ENCODE results near the gene FKBP7.
A peak's percentile ranks its signal among the peaks of the same experiment; 100 is the strongest.
"Not testable (repeated sequence)": the region's sequence is repeated elsewhere in the genome, so short reads cannot be mapped to it uniquely, and the experiment has no call there.

FKBP7 gene

GRCh38 chr2:178482437-178482836 is 4.0 kb upstream of the FKBP7 start:
- Histone ChIP-seq H3K9me3 (ENCODE audit: control insufficient read depth, low read length) (no peaks in the 10 kb centered on the region), H3K4me3 (ENCODE audit: low read length) (no peak overlapping the region), H3K9ac (ENCODE audit: low read length) (no peak overlapping the region), H3K36me3 (ENCODE audit: control insufficient read depth, insufficient read depth, low read length) (no peaks in the 10 kb centered on the region), H3K27me3 (ENCODE audit: control insufficient read depth, insufficient read depth, low read length) (no peaks in the 10 kb centered on the region), H3K4me1 (ENCODE audit: control insufficient read depth, insufficient read depth, low read length) (peaks cover 48% of the 10 kb centered on the region)

GRCh38 chr2:178480227-178481181 is 2.1 kb upstream of the FKBP7 start, which contains the start of gene PLEKHA3:
Gene PLEKHA3, plus strand, starts transcription at chr2:178480457. Its CDS starts 413 bp downstream, at chr2:178480870.
- Histone ChIP-seq H3K27me3 (ENCODE audit: control insufficient read depth, insufficient read depth, low read length) (no peaks in the 10 kb centered on the region), H3K4me3 (ENCODE audit: low read length) (peak within 1 kb of the TSS; percentile 60), H3K9me3 (ENCODE audit: control insufficient read depth, low read length) (no peaks in the 10 kb centered on the region), H3K36me3 (ENCODE audit: control insufficient read depth, insufficient read depth, low read length) (no peaks in the 10 kb centered on the region), H3K4me1 (ENCODE audit: control insufficient read depth, insufficient read depth, low read length) (peaks cover 48% of the 10 kb centered on the region), H3K9ac (ENCODE audit: low read length) (peak within 1 kb of the TSS; percentile 84)

DNA sequence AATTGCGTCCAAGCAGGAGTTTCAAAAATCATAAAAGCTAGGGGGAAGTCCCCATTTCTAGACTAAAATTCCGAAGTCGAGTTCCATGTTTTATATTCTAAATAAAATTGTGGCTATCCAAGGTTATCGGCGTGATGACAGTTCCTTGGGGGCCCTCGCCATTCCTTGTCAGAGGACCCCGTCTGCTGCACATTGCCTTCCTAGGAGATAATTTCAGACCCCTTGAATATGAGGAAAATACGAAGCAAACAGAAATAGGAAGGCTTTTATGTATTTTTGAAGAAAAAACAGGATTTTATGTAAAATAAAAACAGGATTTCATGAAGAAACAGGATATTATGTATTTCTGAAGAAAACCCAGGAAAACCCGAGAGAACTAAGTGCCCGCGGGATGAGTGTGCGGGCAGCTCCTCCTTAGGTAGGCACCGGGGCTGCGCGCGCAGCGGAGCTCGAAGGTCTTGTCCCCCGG is 1.4 kb upstream of the FKBP7 start:
- Histone ChIP-seq H3K4me1 (ENCODE audit: control insufficient read depth, insufficient read depth, low read length) (peaks cover 43% of the 10 kb centered on the region), H3K9me3 (ENCODE audit: control insufficient read depth, low read length) (no peaks in the 10 kb centered on the region), H3K9ac (ENCODE audit: low read length) (peak overlapping the region; percentile 83), H3K36me3 (ENCODE audit: control insufficient read depth, insufficient read depth, low read length) (no peaks in the 10 kb centered on the region), H3K27me3 (ENCODE audit: control insufficient read depth, insufficient read depth, low read length) (no peaks in the 10 kb centered on the region), H3K4me3 (ENCODE audit: low read length) (peak overlapping the region; percentile 60)

DNA sequence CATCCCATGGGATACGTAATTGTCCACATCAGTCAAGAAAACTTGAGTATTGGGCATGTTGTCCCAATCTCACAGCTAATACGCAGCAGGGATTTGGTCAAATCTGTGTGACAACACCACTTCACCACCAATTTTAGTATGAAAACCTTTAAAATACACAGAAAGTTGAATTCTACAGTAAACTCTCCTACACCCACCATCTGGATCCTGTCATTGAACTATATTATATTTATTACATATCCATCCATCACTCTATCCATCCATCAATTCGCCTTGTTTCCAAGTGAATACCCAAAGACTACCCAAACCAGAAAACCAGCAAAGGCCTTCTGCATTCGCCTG is 846 bp upstream of the FKBP7 start:
- no peaks in the 10 kb centered on the region for H3K9me3 ChIP-seq (ENCODE audit: control insufficient read depth, low read length)
- H3K9ac ChIP-seq (ENCODE audit: low read length) = peak overlapping the region; percentile 84
- peak overlapping the region; percentile 90 for H3K4me3 ChIP-seq (ENCODE audit: low read length)
- no peaks in the 10 kb centered on the region for H3K36me3 ChIP-seq (ENCODE audit: control insufficient read depth, insufficient read depth, low read length)
- peaks cover 37% of the 10 kb centered on the region for H3K4me1 ChIP-seq (ENCODE audit: control insufficient read depth, insufficient read depth, low read length)
- no peaks in the 10 kb centered on the region for H3K27me3 ChIP-seq (ENCODE audit: control insufficient read depth, insufficient read depth, low read length)

- no peaks in the 10 kb centered on the region for H3K36me3 ChIP-seq (ENCODE audit: control insufficient read depth, insufficient read depth, low read length)
- H3K4me1 ChIP-seq (ENCODE audit: control insufficient read depth, insufficient read depth, low read length) = peaks cover 27% of the 10 kb centered on the region
- H3K9me3 ChIP-seq (ENCODE audit: control insufficient read depth, low read length) = no peaks in the 10 kb centered on the region
- H3K4me3 ChIP-seq (ENCODE audit: low read length) = peak overlapping the region; percentile 90
- no peaks in the 10 kb centered on the region for H3K27me3 ChIP-seq (ENCODE audit: control insufficient read depth, insufficient read depth, low read length)
- peak overlapping the region; percentile 84 for H3K9ac ChIP-seq (ENCODE audit: low read length)
Measured at GRCh38 chr2:178478130-178478438, 316 bp downstream of the FKBP7 start.

DNA sequence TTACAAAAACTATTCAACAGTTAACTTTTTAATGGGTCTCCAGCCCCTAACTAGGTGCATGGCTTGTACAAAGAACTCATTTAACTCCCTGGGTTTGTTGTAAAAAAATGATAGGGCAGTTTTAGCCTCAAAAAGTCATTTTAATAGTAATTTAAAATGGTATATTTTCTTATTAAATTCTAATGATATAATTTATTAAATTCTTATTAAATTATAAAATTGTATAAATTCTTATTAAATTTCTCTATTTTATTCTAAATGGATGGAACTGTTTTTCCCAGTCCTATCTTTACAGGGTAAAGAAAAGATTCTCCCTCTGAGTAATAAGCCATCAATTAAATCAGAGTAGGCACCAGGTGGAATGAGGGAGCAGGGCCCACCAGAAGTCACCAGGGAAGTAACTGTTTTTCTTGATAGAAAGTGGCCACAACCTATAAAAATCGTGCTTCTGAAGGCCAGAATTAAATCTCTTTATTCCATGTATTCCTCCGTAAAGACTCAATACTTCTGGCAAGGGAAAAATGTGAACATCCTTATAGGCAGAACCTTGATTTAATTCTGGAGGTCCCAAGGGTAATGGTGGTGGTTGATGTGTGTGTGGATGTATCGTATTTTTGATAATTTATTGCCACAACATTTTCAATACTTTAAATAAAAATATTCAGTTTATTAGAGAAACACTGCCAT is 814 bp downstream of the FKBP7 start:
- Histone ChIP-seq H3K36me3 (ENCODE audit: control insufficient read depth, insufficient read depth, low read length) (no peaks in the 10 kb centered on the region), H3K4me3 (ENCODE audit: low read length) (peak overlapping the region; percentile 90), H3K27me3 (ENCODE audit: control insufficient read depth, insufficient read depth, low read length) (no peaks in the 10 kb centered on the region), H3K9ac (ENCODE audit: low read length) (peak overlapping the region; percentile 84), H3K4me1 (ENCODE audit: control insufficient read depth, insufficient read depth, low read length) (peaks cover 23% of the 10 kb centered on the region), H3K9me3 (ENCODE audit: control insufficient read depth, low read length) (no peaks in the 10 kb centered on the region)

DNA sequence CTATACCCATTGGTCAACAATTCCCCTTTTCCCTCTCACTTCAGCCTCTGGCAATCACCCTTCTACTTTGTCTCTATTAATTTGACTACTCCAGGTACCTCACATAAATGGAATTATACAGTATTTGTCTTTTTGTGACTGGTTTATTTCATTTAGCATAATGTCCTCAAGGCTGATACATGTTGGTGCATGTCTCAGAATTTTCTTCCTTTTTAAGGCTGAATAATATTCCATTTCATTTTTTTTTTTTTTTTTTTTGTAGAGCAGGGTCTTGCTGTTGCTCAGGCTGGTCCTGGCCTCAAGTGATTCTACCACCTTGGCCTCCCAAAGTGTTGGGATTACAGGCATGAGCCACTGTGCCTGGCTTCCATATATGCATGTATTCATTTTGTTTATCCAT is 1.9 kb downstream of the FKBP7 start:
- Histone ChIP-seq H3K36me3 (ENCODE audit: control insufficient read depth, insufficient read depth, low read length) (no peaks in the 10 kb centered on the region), H3K27me3 (ENCODE audit: control insufficient read depth, insufficient read depth, low read length) (no peaks in the 10 kb centered on the region), H3K9ac (ENCODE audit: low read length) (no peak overlapping the region), H3K9me3 (ENCODE audit: control insufficient read depth, low read length) (no peaks in the 10 kb centered on the region), H3K4me3 (ENCODE audit: low read length) (no peak overlapping the region), H3K4me1 (ENCODE audit: control insufficient read depth, insufficient read depth, low read length) (peaks cover 13% of the 10 kb centered on the region)

DNA sequence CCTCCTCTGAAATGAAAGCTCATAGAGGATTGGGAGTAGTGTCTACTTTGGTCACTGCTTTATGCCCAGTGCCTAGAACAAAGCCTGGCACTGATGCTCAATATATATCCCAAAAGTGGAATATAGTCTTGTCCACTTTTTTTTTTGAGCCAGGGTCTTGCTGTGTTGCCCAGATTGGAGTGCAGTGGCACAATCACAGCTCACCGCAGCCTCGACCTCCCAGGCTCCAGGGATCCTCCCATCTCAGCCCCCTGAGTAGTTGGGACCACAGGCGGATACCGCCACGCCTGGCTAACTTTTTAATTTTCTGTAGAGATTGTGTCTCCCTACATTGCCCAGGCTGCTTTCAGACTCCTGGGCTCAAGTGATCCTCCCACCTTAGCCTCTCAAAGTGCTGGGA is 3.8 kb downstream of the FKBP7 start:
- Histone ChIP-seq H3K27me3 (ENCODE audit: control insufficient read depth, insufficient read depth, low read length) (no peaks in the 10 kb centered on the region), H3K4me3 (ENCODE audit: low read length) (no peak overlapping the region), H3K4me1 (ENCODE audit: control insufficient read depth, insufficient read depth, low read length) (peaks cover 6% of the 10 kb centered on the region), H3K9ac (ENCODE audit: low read length) (no peak overlapping the region), H3K36me3 (ENCODE audit: control insufficient read depth, insufficient read depth, low read length) (no peaks in the 10 kb centered on the region), H3K9me3 (ENCODE audit: control insufficient read depth, low read length) (no peaks in the 10 kb centered on the region)

GRCh38 chr2:178473931-178474330 is 4.5 kb downstream of the FKBP7 start:
- Histone ChIP-seq H3K9me3 (ENCODE audit: control insufficient read depth, low read length) (no peaks in the 10 kb centered on the region), H3K4me3 (ENCODE audit: low read length) (no peak overlapping the region), H3K27me3 (ENCODE audit: control insufficient read depth, insufficient read depth, low read length) (no peaks in the 10 kb centered on the region), H3K9ac (ENCODE audit: low read length) (no peak overlapping the region), H3K36me3 (ENCODE audit: control insufficient read depth, insufficient read depth, low read length) (no peaks in the 10 kb centered on the region), H3K4me1 (ENCODE audit: control insufficient read depth, insufficient read depth, low read length) (no peaks in the 10 kb centered on the region)

DNA sequence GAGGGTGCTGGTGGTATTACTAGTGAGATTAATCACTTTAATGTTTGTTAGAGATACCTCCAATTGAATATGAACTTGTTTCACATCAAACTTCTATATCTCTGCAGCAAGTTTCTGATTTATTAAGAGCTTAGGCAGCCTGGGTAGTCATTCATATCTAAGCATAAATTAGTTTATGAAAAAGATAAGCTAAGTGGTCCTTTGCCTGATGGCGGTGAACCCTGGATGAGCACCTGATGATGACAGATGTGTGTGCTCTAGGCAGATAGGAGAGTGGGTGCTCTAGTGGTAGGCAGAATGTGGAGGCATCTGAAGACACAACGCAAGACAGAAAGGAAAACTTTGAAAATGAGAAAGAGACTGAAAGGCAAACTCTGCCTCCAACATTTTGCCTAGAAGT is 5.0 kb downstream of the FKBP7 start:
- Histone ChIP-seq H3K27me3 (ENCODE audit: control insufficient read depth, insufficient read depth, low read length) (no peaks in the 10 kb centered on the region), H3K9ac (ENCODE audit: low read length) (no peak overlapping the region), H3K36me3 (ENCODE audit: control insufficient read depth, insufficient read depth, low read length) (no peaks in the 10 kb centered on the region), H3K9me3 (ENCODE audit: control insufficient read depth, low read length) (no peaks in the 10 kb centered on the region), H3K4me3 (ENCODE audit: low read length) (no peak overlapping the region), H3K4me1 (ENCODE audit: control insufficient read depth, insufficient read depth, low read length) (no peaks in the 10 kb centered on the region)

DNA sequence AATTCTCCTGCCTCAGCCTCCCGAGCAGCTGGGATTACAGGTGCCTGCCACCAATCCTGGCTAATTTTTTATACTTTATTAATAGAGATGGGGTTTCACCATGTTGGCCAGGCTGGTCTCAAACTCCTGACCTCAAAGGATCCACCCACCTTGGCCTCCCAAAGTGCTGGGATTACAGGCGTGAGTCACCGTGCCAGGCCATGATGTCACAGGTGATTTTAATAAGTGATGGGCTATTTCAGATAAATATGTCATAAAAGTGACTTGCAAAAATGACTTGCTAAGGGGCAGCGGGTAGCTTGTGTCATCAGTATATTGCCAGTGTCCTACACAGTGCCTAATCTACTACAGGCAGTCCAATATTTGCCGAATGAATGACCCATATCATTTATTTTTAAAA is 7.1 kb downstream of the FKBP7 start:
- H3K4me3 ChIP-seq (ENCODE audit: low read length); H3K9me3 ChIP-seq (ENCODE audit: control insufficient read depth, low read length); H3K4me1 ChIP-seq (ENCODE audit: control insufficient read depth, insufficient read depth, low read length): not testable (repeated sequence)

DNA sequence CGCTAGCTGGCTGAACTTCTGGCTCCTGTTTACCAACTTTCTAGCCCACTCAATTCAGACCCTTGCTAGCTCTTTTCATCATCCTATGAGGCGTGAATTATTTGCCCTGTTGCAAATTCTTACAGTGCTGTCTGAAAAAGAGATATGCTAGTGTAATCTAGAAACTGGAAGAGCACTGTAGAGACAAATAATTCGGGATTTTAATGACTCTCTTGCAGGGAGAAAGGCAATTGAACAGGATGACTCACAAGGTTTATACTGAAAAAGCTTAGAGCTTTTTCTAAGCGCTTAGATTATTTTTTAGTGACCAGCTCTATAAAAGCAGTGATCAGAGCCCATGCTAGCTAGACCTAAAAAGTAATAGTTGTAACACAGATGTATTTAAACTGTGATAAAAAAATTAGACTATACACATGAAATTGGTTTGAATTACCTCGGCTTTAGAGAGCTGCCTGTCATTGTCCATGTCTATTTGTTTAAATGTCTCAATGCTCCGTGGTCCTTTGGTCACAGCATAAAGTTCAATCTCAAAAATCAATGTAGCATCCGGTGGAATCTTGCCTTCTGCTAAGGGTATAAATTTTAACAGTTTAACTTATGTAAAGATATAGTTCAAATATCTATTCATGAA is 9.1 kb downstream of the FKBP7 start:
- H3K4me3 ChIP-seq (ENCODE audit: low read length) = no peak overlapping the region
- no peaks in the 10 kb centered on the region for H3K36me3 ChIP-seq (ENCODE audit: control insufficient read depth, insufficient read depth, low read length)
- H3K4me1 ChIP-seq (ENCODE audit: control insufficient read depth, insufficient read depth, low read length) = no peaks in the 10 kb centered on the region
- no peak overlapping the region for H3K9ac ChIP-seq (ENCODE audit: low read length)
- H3K9me3 ChIP-seq (ENCODE audit: control insufficient read depth, low read length) = no peaks in the 10 kb centered on the region
- H3K27me3 ChIP-seq (ENCODE audit: control insufficient read depth, insufficient read depth, low read length) = no peaks in the 10 kb centered on the region

More for the DNA sequence above, 7.1 kb downstream of the FKBP7 start:
- not testable (repeated sequence) for H3K27me3 ChIP-seq (ENCODE audit: control insufficient read depth, insufficient read depth, low read length); H3K36me3 ChIP-seq (ENCODE audit: control insufficient read depth, insufficient read depth, low read length); H3K9ac ChIP-seq (ENCODE audit: low read length)

Measured in mucosa of stomach (tissue), 1 donor.